Heart right ventricle (tissue), 16 donors: Measurements from ENCODE around the gene DOCK2. TPM values are rescaled to one million over a fixed set of nuclear protein-coding genes. Genes with fewer than 3 reads are reported as not detected.

Source experiments
- ATAC-seq, 8 donors: fragments of 200-7000 bp; cut with Tn5 transposase; one replicate each; pipeline ENCODE4 v1.9.1; 2020; ENCODE audit warnings: mild to moderate bottlenecking in 8 of 8, moderate library complexity in 8 of 8, moderate number of reproducible peaks in 1 of 8
- DNase-seq, 2 donors: peaks; one replicate each; pipeline ENCODE4 v3.0.0-alpha.2; 2020
- H3K27ac ChIP-seq, 10 donors: fragments of 200-600 bp; sonication (generic) in 2 of 10; one replicate each; pipeline versions ENCODE4 v1.5.0 to v1.8.0; 2020 to 2022; ENCODE audit warnings: mild to moderate bottlenecking in 3 of 10
- H3K27me3 ChIP-seq, 7 donors: fragments of 200-600 bp; one replicate each; pipeline ENCODE4 v1.8.0; 2021 to 2022; ENCODE audit warnings: mild to moderate bottlenecking in 2 of 7
- H3K36me3 ChIP-seq, 9 donors: fragments of 200-600 bp; sonication (generic) in 1 of 9; one replicate each; pipeline versions ENCODE4 v1.5.0 to v1.8.0; 2020 to 2022; ENCODE audit warnings: mild to moderate bottlenecking in 2 of 9
- H3K4me1 ChIP-seq, 9 donors: fragments of 200-600 bp; sonication (generic) in 1 of 9; one replicate each; pipeline versions ENCODE4 v1.5.0 to v1.8.0; 2020 to 2022; ENCODE audit warnings: mild to moderate bottlenecking in 4 of 9
- H3K4me3 ChIP-seq, 10 donors: fragments of 200-600 bp; sonication (generic) in 2 of 10; one replicate each; pipeline versions ENCODE4 v1.5.0 to v1.8.0; 2020 to 2022; ENCODE audit warnings: mild to moderate bottlenecking in 7 of 10, moderate library complexity in 2 of 10
- H3K9me3 ChIP-seq, 11 donors: fragments of 200-600 bp in 10 of 11; sonication (generic) in 2 of 11; one replicate each; pipeline versions ENCODE4 v1.5.0 to v1.8.0; 2013 to 2022; ENCODE audit warnings: mild to moderate bottlenecking in 2 of 11, control low read depth in 1 of 11, moderate library complexity in 1 of 11
- WGBS, 2 donors: extraction: QIAGEN DNeasy Blood & Tissue Kit; methylation state at CpG; one replicate each; pipeline ENCODE4 v1.1.7; 2013; ENCODE audit warnings: inconsistent platforms in 1 of 2; 5-methylcytosine and 5-hydroxymethylcytosine counted together
- intact Hi-C, 10 donors: fragments of 100-400 bp; cut with DNase I; formaldehyde crosslinking; loops; one replicate each; pipeline versions ENCODE4 v1.11.1 to v1.14.2; 2022
- polyA plus RNA-seq, 2 donors: library from polyadenylated mRNA; stranded (reverse); fragments of 200-250 nt; gene quantifications; one replicate each; pipeline ENCODE4 v1.2.3, GENCODE V29; 2013
- total RNA-seq, 10 donors: library from RNA; stranded (reverse); fragmentation: NEBNext Ultra II Directional in 3 of 10; extraction: Animal tissue kit (Norgen Biotek cat#: 25700) in 3 of 10; gene quantifications; one replicate each; pipeline versions ENCODE4 v1.2.1 to v1.2.4, GENCODE V29; 2021 to 2023
- TF ChIP-seq, protein P1 (sequence below), 9 donors: fragments of 200-600 bp; sonication (generic) in 2 of 9; IDR thresholded peaks; one replicate each; pipeline versions ENCODE4 v1.5.0 to v1.8.0; 2021 to 2022; ENCODE audit warnings: antibody characterized with exemption in 9 of 9, mild to moderate bottlenecking in 5 of 9, moderate library complexity in 1 of 9
- donor health status: Arrhythmogenic right ventricular cardiomyopathy.
- donor health status: ischemic (EF 13 %, LVEDD 7.1; RV severe dilation, severe dysfunction).
- donor health status: healthy with polysubstance abuse.
- donor health status: DM: no; HTN: yes; CAD: no.
- donor health status: DM: no; HTN: no; CAD: no.
- donor health status: ischemic (EF 25% LVEDD 6.9; RV normal size, moderate dysfunction).
- donor health status: ischemic (EF 25% LVEDD 5.7; RV mildly dilated, moderate dysfunction).
- donor health status: healthy.
- donor health status: DM: yes; HTN: yes; CAD: no.
- donor health status: Ischemic cardiomyopathy.
- donor health status: ischemic (EF 35%, LVEDD 5.7; RV mildly dilated, moderate dysfunction).
- donor health status: nonischemic (EF 11% LVEDD 7.7; RV severe dilation, severe dysfunction).
- donor health status: DM: yes; HTN: yes; CAD: no.
- donor health status: PGD.
- donor health status: ischemic (EF 29% LVEDD 5.4; RV normal size, mild dysfunction).
- donor health status: nonischemic (EF 23%, LVEDD 6.1; RV moderate dilation, normal function).

Gene DOCK2
- total and polyA plus RNA-seq, 12 donors: 1.2 to 24.6 (median 4.2) TPM

DNA sequence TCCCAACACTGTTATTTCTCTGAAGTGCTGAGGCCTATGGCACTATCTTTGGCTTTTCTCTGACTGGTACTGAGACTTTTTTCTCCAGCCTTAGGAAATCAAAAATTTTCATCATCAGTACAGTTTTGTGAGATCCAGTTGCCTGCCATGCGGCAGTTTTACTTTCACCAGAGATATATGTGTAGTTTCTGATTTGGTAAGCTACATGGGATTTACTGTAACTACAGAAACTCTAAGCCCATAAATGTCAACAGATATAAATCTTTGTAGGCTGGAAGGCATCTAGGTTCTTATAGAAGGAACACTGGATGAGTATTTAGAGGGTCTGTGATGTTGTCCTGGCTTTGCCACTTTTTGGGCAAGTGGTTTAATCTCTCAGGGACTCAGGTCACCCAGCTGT lies 69.0 kb downstream of the DOCK2 start:
- TF ChIP-seq, protein P1, sequence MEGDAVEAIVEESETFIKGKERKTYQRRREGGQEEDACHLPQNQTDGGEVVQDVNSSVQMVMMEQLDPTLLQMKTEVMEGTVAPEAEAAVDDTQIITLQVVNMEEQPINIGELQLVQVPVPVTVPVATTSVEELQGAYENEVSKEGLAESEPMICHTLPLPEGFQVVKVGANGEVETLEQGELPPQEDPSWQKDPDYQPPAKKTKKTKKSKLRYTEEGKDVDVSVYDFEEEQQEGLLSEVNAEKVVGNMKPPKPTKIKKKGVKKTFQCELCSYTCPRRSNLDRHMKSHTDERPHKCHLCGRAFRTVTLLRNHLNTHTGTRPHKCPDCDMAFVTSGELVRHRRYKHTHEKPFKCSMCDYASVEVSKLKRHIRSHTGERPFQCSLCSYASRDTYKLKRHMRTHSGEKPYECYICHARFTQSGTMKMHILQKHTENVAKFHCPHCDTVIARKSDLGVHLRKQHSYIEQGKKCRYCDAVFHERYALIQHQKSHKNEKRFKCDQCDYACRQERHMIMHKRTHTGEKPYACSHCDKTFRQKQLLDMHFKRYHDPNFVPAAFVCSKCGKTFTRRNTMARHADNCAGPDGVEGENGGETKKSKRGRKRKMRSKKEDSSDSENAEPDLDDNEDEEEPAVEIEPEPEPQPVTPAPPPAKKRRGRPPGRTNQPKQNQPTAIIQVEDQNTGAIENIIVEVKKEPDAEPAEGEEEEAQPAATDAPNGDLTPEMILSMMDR (IDR thresholded peaks at IDR 0.05): no peak
- intact Hi-C loops: loop anchor here in 5 of 10 donors (5.0 to 10.0 kb wide), 3 partner anchors 276 to 479 kb away; partner anchors contain the start of gene INSYN2B (in 1 of the 5)
- Histone ChIP-seq H3K9me3 (no peaks in the 10 kb centered on the region), H3K4me1 (peaks cover 0 to 8% (median 0%) of the 10 kb centered on the region in 9 donors), H3K36me3 (peaks cover 0 to 97% (median 0%) of the 10 kb centered on the region in 9 donors), H3K27ac (no peak overlapping the region), H3K27me3 (no peaks in the 10 kb centered on the region), H3K4me3 (no peak overlapping the region)
- 100% methylated on average over 1 of the region's 1 CpG for WGBS, 2 donors
- no peak for DNase-seq
- no peak for ATAC-seq

DNA sequence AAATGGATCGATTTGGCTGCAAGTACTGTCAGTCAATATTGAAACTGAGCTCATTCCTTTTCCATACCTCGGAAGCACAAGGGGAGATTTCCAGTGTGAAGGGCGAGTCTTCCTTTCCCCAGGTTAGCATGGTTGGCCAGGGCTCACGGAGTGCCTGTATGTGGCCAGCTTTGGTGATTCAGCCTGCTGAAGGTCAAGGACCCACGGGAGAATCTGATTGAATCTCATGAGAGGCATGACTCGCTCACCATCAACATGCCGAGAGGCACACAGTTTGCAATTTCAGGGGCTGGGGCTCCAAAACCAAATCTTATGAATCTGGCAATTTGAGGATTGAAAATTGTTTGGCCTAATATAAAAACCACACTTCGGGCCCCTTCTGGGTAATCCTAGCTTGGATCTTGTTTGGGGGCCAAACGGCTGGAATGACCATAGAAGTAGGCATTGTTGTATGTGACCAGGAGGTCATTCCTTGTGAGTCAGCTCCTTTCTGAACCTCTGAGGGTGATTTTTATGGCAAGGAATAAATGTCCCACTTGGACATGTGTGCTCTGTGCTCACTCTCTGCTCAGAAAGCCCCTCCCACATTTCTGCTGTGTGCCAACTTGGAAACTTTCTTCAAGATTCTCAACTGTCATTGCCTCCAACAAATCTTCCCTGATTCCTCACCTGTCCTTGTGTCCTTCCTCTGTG lies 69.8 kb downstream of the DOCK2 start:
- no peaks in the 10 kb centered on the region for H3K27me3 ChIP-seq
- H3K27ac ChIP-seq: no peak overlapping the region
- TF ChIP-seq, protein P1 (IDR thresholded peaks at IDR 0.05): no peak
- ATAC-seq: peak in 1 of 8 donors; percentile 76
- H3K36me3 ChIP-seq: peaks cover 0 to 97% (median 0%) of the 10 kb centered on the region in 9 donors
- WGBS, 2 donors: 76 to 82% methylated on average over 9 of the region's 9 CpGs
- no peaks in the 10 kb centered on the region for H3K9me3 ChIP-seq
- no peak overlapping the region for H3K4me3 ChIP-seq
- intact Hi-C loops: loop anchor here in 5 of 10 donors (5.0 to 10.0 kb wide), 3 partner anchors 275 to 478 kb away; partner anchors contain the start of gene INSYN2B (in 1 of the 5)
- H3K4me1 ChIP-seq: peaks cover 0 to 8% (median 0%) of the 10 kb centered on the region in 9 donors
- DNase-seq: no peak

DNA sequence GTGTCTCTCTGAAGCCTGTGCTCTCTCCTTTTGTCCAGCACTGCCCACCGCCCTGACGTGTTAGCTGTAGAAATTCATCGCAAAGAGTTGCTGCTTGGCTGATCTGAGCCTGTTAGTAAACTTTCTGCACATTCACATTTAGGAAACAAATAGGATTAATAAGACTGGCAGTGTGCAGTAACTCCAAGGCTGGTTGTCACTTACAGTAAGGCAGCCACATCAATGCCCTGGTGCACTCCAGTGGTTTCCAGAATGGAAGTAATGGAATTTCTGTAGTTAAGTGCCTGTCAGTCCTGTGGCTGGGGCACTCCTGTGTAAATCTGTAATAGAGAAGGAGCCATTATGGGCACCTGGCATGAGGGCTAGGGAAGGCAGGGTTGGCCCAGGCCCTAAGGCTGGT lies 70.6 kb downstream of the DOCK2 start:
- peaks cover 0 to 97% (median 0%) of the 10 kb centered on the region in 9 donors for H3K36me3 ChIP-seq
- H3K4me3 ChIP-seq: no peak overlapping the region
- intact Hi-C loops: loop anchor here in 5 of 10 donors (5.0 to 10.0 kb wide), 3 partner anchors 275 to 477 kb away; partner anchors contain the start of gene INSYN2B (in 1 of the 5)
- no peaks in the 10 kb centered on the region for H3K27me3 ChIP-seq
- TF ChIP-seq, protein P1 (IDR thresholded peaks at IDR 0.05): no peak
- 93 to 96% methylated on average over 3 of the region's 3 CpGs for WGBS, 2 donors
- no peaks in the 10 kb centered on the region for H3K9me3 ChIP-seq
- ATAC-seq: no peak
- peaks cover 0 to 8% (median 0%) of the 10 kb centered on the region in 9 donors for H3K4me1 ChIP-seq
- no peak overlapping the region for H3K27ac ChIP-seq
- DNase-seq: no peak

DNA sequence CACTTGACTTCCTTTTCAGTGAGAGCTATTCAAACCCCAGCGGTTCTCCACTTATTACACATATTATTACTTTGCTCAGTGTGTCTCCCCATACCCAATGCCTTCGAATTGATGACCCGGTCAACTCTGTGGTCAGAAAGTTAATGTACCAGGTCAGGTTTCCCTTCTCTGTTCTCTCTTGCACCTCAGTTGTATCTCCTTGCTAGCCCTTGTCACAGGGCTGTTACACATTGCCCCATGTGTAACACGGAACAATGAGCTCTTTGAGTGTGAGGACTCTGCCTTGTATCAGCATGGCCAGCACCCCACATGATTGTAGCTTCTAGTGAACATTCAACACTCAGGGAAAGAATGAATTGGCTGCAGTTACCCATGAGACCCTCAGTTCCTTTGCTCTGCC lies 73.6 kb downstream of the DOCK2 start:
- 43 to 64% methylated on average over 4 of the region's 4 CpGs for WGBS, 2 donors
- Histone ChIP-seq H3K27me3 (no peaks in the 10 kb centered on the region), H3K36me3 (peaks cover 0 to 97% (median 0%) of the 10 kb centered on the region in 9 donors), H3K4me3 (no peak overlapping the region), H3K9me3 (no peaks in the 10 kb centered on the region), H3K4me1 (peaks cover 0 to 9% (median 0%) of the 10 kb centered on the region in 9 donors), H3K27ac (no peak overlapping the region)
- DNase-seq (no peak), ATAC-seq (no peak)
- intact Hi-C loops: no loop called here
- TF ChIP-seq, protein P1 (IDR thresholded peaks at IDR 0.05): no peak
